ENCODE results near the gene CRYZL1.
A peak's percentile ranks its signal among the peaks of the same experiment; 100 is the strongest.

DNA sequence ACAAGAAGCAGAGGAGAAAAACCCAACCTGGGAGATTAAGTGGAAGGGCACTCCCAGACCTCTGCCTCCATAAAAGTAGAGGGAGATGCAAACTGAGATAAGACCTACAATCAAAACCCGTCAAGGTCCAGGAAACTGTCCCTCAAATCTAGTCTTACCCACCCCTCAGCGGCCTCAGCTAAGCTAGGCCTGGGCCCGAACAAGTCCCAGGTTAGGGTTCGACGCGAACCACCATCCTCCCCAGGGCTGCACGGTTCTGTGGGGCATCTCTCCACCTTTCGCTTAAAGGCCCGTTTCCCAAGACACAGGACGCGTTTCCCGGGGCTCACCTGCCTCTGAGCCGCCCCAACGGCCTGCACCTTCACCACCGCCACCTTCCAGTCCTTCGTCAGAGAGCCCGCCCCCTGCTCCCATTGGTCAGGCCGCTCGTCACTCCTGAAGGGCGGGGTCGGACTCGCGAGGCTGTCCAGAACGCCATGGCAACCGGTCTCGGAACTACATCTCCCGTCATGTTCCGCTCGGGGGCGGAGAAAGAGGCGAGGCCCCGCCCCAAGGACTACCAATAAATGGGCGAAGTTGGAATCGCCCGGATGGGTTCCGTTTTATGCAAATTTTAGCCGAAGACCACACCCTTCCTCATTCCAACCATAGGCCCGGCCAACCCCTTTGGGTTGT, at the start of gene CRYZL1:
- peak; percentile 66 for TF ChIP-seq POLR2AphosphoS5 (IDR thresholded peaks at IDR 0.05; ENCODE audit: low read depth, low read length)
- TF ChIP-seq, protein P1, sequence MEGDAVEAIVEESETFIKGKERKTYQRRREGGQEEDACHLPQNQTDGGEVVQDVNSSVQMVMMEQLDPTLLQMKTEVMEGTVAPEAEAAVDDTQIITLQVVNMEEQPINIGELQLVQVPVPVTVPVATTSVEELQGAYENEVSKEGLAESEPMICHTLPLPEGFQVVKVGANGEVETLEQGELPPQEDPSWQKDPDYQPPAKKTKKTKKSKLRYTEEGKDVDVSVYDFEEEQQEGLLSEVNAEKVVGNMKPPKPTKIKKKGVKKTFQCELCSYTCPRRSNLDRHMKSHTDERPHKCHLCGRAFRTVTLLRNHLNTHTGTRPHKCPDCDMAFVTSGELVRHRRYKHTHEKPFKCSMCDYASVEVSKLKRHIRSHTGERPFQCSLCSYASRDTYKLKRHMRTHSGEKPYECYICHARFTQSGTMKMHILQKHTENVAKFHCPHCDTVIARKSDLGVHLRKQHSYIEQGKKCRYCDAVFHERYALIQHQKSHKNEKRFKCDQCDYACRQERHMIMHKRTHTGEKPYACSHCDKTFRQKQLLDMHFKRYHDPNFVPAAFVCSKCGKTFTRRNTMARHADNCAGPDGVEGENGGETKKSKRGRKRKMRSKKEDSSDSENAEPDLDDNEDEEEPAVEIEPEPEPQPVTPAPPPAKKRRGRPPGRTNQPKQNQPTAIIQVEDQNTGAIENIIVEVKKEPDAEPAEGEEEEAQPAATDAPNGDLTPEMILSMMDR (IDR thresholded peaks at IDR 0.05) = no peak
- TF ChIP-seq, protein P2, sequence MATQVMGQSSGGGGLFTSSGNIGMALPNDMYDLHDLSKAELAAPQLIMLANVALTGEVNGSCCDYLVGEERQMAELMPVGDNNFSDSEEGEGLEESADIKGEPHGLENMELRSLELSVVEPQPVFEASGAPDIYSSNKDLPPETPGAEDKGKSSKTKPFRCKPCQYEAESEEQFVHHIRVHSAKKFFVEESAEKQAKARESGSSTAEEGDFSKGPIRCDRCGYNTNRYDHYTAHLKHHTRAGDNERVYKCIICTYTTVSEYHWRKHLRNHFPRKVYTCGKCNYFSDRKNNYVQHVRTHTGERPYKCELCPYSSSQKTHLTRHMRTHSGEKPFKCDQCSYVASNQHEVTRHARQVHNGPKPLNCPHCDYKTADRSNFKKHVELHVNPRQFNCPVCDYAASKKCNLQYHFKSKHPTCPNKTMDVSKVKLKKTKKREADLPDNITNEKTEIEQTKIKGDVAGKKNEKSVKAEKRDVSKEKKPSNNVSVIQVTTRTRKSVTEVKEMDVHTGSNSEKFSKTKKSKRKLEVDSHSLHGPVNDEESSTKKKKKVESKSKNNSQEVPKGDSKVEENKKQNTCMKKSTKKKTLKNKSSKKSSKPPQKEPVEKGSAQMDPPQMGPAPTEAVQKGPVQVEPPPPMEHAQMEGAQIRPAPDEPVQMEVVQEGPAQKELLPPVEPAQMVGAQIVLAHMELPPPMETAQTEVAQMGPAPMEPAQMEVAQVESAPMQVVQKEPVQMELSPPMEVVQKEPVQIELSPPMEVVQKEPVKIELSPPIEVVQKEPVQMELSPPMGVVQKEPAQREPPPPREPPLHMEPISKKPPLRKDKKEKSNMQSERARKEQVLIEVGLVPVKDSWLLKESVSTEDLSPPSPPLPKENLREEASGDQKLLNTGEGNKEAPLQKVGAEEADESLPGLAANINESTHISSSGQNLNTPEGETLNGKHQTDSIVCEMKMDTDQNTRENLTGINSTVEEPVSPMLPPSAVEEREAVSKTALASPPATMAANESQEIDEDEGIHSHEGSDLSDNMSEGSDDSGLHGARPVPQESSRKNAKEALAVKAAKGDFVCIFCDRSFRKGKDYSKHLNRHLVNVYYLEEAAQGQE (IDR thresholded peaks at IDR 0.05; ENCODE audit: insufficient read depth in 1 of 2, low read depth in 2 of 2, low read length in 1 of 2) = no peak
- no peak for TF ChIP-seq TCF7L2 (IDR thresholded peaks at IDR 0.05; ENCODE audit: low read depth, low read length)
- TF ChIP-seq SIN3A (IDR thresholded peaks at IDR 0.05; ENCODE audit: borderline replicate concordance, insufficient read depth, low read depth, low read length) = peak; percentile 64; the same call in 1 of the 2 replicates
